ENCODE results near the gene OR56A5. TPM values are rescaled to one million over a fixed set of nuclear protein-coding genes. Genes with fewer than 3 reads are reported as not detected.

Gene OR56A5
- total RNA-seq, 1 donor from 2014 or later = not detected

- H3K4me1 Mint-ChIP-seq = no peaks in the 10 kb centered on the region
- no peak overlapping the region for H3K27ac Mint-ChIP-seq (ENCODE audit: unreplicated experiment)
- peaks cover 2% of the 10 kb centered on the region for H3K36me3 Mint-ChIP-seq (ENCODE audit: low read depth)
- no peak overlapping the region for H3K4me3 Mint-ChIP-seq
- TF ChIP-seq CTCF (conservative IDR thresholded peaks at IDR 0.05) = no peak
- no peaks in the 10 kb centered on the region for H3K9me3 Mint-ChIP-seq
- H3K27me3 Mint-ChIP-seq (ENCODE audit: low read depth) = peaks cover 2% of the 10 kb centered on the region
- no peak for DNase-seq (ENCODE audit: low read depth, low spot score)
Measured at GRCh38 chr11:5955586-5955985, 12.7 kb downstream of the OR56A5 start.

- Mint-ChIP-seq H3K36me3 (ENCODE audit: low read depth) (peaks cover 10% of the 10 kb centered on the region), H3K4me3 (no peak within 1 kb of the TSS), H3K9me3 (peaks cover 12% of the 10 kb centered on the region), H3K27ac (ENCODE audit: unreplicated experiment) (no peak within 1 kb of the TSS), H3K4me1 (no peaks in the 10 kb centered on the region), H3K27me3 (ENCODE audit: low read depth) (no peaks in the 10 kb centered on the region)
- no peak for TF ChIP-seq CTCF (conservative IDR thresholded peaks at IDR 0.05)
- DNase-seq (ENCODE audit: low read depth, low spot score) = no peak
Measured at GRCh38 chr11:5941951-5942350, 26.3 kb downstream of the OR56A5 start, which contains the start of gene OR56A3. TSS of gene OR56A3 (plus strand) at chr11:5942251. CDS start at chr11:5947347, 5,096 bp downstream.

- peaks cover 18% of the 10 kb centered on the region for H3K36me3 Mint-ChIP-seq (ENCODE audit: low read depth)
Measured at GRCh38 chr11:5940748-5941147, 27.5 kb downstream of the OR56A5 start.

GRCh38 chr11:5938603-5938965 is 29.7 kb downstream of the OR56A5 start:
- Mint-ChIP-seq H3K4me1 (no peaks in the 10 kb centered on the region), H3K27me3 (ENCODE audit: low read depth) (no peaks in the 10 kb centered on the region), H3K36me3 (ENCODE audit: low read depth) (peaks cover 18% of the 10 kb centered on the region), H3K27ac (ENCODE audit: unreplicated experiment) (no peak overlapping the region), H3K9me3 (peaks cover 25% of the 10 kb centered on the region), H3K4me3 (no peak overlapping the region)
- no peak for DNase-seq (ENCODE audit: low read depth, low spot score)
- no peak for TF ChIP-seq CTCF (conservative IDR thresholded peaks at IDR 0.05)

More at GRCh38 chr11:5940748-5941147, 27.5 kb downstream of the OR56A5 start:
- no peaks in the 10 kb centered on the region for H3K27me3 Mint-ChIP-seq (ENCODE audit: low read depth)
- no peaks in the 10 kb centered on the region for H3K4me1 Mint-ChIP-seq
- peaks cover 22% of the 10 kb centered on the region for H3K9me3 Mint-ChIP-seq
- H3K27ac Mint-ChIP-seq (ENCODE audit: unreplicated experiment) = no peak overlapping the region
- no peak for TF ChIP-seq CTCF (conservative IDR thresholded peaks at IDR 0.05)
- no peak overlapping the region for H3K4me3 Mint-ChIP-seq
- no peak for DNase-seq (ENCODE audit: low read depth, low spot score)

- no peak for DNase-seq (ENCODE audit: low read depth, low spot score)
- no peak overlapping the region for H3K4me3 Mint-ChIP-seq
- TF ChIP-seq CTCF (conservative IDR thresholded peaks at IDR 0.05) = no peak
- H3K27me3 Mint-ChIP-seq (ENCODE audit: low read depth) = no peaks in the 10 kb centered on the region
- H3K27ac Mint-ChIP-seq (ENCODE audit: unreplicated experiment) = no peak overlapping the region
- peaks cover 18% of the 10 kb centered on the region for H3K36me3 Mint-ChIP-seq (ENCODE audit: low read depth)
- peaks cover 25% of the 10 kb centered on the region for H3K9me3 Mint-ChIP-seq
- H3K4me1 Mint-ChIP-seq = no peaks in the 10 kb centered on the region
Measured at GRCh38 chr11:5937868-5938602, 30.3 kb downstream of the OR56A5 start.

Data from neural crest cell (in vitro differentiated cells).